Measurements from ENCODE around the gene HIC1. TPM values are rescaled to one million over a fixed set of nuclear protein-coding genes. Genes with fewer than 3 reads are reported as not detected.

Gene HIC1
- polyA plus RNA-seq, 10 donors = 19.2 to 44.6 (median 32.1) TPM

DNA sequence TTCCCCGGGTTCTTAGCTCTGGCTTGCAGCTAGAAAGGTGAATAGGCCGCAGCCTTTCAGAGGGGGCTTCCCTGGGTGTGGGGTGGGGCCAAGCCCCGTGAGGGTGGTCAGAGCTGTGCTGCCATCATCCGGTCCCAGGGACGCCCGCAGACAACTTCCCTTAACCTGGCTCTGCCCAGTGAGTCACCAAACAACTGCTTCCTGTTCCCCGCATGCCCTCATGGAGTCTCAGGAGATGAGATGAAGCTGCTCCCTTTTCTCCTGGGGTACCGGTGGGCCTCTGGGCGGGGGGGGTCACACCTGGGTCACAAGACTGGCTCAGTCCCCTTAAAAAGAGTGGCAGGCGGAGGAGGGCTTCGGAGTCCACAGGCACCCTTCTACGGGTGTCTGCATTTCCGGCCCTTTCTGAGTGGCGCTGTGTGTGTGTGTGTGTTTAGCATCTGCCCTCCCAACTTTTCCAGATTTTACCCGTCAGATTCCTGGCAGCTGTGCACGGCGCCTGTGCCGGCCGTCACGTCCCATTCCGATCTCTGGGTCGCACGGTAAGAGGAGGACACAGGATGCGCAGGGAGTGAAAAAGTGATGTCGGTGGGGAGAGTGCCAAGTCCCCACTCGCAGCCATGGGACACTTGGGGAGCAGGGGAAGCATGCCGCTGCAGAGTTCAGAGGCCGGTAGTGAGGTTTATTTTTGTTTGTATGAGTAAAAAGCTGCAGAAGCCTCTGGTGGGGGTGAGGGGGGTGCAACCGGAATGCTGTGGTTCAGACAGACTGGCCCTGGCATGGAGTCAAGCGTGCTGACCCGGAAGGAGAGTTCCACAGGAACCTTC is 16.8 kb downstream of the HIC1 start:
- peak in 2 of 3 donors; percentile 25 to 75 for DNase-seq

DNA sequence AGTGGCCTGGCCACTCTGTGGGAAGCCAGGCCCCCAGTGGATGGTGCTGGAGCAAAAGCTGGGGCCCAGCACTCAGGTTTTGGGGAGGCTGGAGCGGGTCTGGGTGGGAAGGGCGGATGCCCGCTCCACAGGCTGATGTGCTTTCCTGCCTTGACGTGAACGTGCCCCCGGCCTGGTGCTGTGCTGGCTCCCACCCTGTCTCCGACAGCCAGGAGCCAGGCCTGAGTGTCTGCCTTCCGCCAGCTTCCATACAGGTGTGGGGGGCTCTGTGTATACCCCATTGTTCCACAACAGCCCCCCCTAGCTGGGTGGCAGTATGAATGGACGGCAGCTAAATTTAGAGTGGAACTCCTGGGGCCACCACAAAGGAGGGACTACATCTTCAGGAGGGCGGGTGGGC is 20.0 kb downstream of the HIC1 start:
- DNase-seq = no peak

- peak in 2 of 3 donors; percentile 80 to 94 for DNase-seq
These were observed 20.6 kb downstream of the HIC1 start for GRCh38 chr17:2075336-2076086.

- DNase-seq = peak in 2 of 3 donors; percentile 71 to 91
These were observed 21.4 kb downstream of the HIC1 start for GRCh38 chr17:2076087-2076984.

DNA sequence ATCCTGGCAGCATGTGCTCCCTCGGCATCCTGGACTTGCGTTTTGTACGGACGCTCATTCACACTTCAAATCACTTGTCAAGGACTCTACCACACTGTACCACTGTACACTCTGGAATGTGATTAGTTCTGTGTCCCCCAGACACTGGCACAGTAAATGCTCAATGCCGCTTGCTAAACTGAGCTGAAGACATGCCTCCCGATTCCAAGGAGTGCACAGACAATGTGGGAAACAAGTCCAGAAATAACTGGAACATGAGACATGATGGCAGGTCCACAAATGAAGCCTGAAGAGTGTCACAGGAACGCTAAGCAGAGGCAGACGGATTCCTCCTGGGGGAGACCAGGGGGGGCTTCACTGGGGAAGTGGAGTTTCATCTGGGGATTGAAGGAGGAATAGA is 22.1 kb downstream of the HIC1 start:
- no peak for DNase-seq

GRCh38 chr17:2081564-2081963 is 26.7 kb downstream of the HIC1 start:
- DNase-seq = no peak

DNA sequence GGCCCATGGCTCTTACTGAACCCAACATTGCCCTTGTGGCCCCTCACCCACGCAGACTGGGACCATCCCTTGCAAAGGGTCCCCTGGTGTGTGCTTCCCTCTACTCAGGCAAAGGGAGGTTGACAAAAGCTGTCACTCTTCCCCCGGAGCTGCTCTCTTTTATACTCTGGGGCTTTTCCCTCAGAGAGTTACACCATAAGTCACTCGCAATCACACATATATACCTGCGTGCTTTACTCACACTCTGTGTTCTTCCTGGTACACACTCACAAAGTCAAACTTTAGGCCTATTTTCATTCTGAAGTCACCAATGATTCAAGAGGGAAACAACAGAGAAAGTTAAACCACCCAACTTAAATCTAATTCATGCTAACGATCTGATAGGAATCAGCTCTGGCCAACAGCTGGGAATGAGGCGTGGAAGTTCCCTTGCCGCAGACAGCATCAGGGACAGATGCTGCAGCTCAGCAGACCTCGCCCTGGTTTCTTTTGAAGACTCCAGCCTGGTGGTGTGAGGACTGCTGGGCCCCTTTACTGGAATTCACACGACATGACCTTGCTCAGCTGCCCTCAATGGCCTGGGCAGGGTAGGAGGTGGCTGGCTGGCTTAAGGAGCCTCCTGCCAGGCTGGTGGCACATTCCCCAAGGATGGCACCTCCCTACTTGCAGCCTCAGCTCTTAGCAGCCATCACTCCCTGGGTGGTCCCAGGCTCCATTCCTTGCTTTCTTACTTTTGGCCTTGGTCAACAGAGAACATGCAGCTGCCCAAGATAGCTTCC is 27.3 kb downstream of the HIC1 start:
- peak in 1 of 3 donors; percentile 53 for DNase-seq

- DNase-seq = peak in 2 of 3 donors; percentile 35 to 64
These were observed 28.7 kb downstream of the HIC1 start for GRCh38 chr17:2083613-2084035.

GRCh38 chr17:2084036-2084765 is 29.3 kb downstream of the HIC1 start:
- DNase-seq = peak in 2 of 3 donors; percentile 86 to 92

- DNase-seq = peak; percentile 84 to 95 (median 89)
These were observed 30.1 kb downstream of the HIC1 start for GRCh38 chr17:2084766-2085647.

DNA sequence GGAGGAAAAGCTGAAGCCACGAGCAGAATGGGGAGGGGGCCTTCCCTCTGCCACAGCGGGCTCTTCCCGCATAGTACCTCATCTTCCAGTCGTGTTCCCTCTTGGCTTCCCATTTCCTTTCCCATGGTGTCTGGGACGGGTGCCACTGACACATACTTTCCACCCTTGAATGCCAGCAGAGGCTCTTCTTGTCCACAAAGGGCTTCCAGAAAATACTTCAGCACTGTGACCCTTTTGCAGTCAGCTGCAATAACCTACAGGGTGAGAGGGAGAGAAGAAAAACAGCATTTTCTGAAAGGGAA is 30.7 kb downstream of the HIC1 start:
- DNase-seq = peak in 2 of 3 donors; percentile 85 to 89

DNA sequence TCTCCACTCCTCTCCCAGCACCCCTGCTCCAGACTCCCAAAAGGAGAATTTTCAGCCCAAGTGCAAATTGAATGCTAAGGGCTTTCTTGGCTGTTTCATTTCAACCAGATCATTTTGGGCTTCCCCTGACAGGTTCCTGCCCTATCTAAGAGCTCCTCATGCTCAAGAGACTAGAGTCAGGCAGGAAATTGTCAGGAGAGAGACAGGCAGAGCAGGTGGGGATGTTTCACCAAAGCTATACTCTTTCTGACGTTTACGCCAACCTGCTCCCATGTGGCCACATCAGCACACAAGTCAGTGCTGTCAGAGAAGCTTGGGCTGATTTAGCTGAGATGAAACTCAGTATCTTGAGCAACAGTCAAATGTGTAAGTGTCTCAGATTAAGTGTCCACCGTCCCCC is 31.4 kb downstream of the HIC1 start:
- DNase-seq = peak in 1 of 3 donors; percentile 27

DNA sequence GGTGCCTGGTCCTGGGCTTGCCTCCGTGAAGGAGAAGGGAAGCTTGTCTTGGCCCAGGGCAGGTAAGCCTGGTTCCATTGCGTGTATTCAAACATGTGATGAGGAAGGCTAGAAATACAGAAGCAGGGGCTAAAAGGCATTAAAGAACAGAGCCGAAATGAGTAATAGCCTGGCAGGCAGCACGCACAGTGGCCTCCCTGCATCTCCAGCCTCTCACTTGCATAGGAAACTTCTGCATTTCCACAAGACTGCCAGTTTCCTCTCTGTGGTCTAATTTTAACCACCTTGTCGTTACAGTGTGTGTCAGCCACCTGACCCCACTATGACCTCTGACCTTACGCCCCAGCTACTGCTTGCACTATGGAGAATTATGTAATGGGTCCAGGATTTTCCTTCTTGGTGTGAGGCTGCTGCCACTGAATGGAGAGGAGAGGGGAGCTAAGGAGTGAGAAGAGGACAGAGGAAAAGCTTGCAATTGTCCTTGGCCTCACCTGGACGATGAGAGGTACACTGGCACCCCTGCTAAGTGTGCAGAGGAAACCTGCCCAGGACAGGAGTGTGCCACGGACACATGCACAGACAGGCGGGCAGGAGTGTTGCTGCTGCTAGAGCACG is 32.8 kb downstream of the HIC1 start:
- DNase-seq = peak in 2 of 3 donors; percentile 56 to 78

GRCh38 chr17:2089021-2089422 is 34.1 kb downstream of the HIC1 start:
- peak in 2 of 3 donors; percentile 80 to 90 for DNase-seq

DNA sequence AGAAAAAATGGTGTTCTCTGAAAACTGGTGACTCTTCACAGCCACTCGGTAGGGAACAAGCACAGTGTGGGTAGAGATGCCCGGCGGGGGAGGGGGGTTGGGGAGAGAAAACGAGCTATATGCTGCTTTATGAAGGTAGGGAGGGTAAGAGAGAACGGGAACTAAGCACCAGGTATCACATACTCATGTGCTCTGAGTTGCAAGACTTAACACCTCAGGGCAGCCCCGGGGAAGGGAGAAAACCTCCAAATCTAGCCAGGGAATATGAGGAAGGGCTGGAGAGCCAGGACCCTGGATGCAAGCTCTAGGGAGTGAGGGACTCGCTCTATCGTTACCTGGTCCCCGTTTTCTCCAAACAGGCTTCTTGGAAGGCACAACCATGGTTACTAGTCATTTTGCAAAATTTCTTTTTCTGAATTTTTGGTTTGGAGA is 35.3 kb downstream of the HIC1 start:
- peak in 1 of 3 donors; percentile 51 for DNase-seq

DNA sequence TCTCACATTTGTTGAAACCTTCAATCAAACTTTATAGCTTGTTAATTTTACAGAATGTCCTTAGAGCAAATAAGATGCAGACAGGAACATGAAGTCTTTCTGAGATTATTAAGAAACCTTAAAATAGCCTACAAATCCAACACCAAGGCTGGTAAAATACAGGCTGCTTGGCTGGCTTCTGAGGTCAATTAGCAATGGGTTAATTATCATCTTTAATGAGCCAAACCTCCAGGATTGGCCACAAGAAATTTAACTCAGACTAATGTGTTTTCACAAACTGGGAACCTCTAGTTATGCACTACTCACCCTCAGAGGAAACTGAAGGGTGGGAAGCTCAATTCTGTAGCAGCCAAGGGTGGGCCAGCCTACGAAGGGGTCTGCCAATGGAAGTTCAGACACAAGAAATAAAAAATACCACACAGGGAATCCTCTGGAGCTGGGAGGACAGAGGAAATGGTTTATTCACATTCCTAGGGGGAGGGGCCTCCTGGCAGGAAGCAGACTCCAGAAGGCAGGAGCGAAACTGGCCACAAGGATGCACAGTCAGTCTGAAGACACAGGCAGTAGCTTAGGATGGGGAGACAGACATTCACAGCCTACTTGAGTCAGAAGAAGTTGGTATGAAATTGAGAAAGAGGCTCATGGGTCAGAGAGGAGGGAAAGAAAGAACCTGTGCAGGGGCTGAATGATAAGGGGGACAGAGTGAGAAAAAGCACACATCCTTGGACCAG is 36.1 kb downstream of the HIC1 start:
- peak; percentile 85 to 94 (median 93) for DNase-seq

DNA sequence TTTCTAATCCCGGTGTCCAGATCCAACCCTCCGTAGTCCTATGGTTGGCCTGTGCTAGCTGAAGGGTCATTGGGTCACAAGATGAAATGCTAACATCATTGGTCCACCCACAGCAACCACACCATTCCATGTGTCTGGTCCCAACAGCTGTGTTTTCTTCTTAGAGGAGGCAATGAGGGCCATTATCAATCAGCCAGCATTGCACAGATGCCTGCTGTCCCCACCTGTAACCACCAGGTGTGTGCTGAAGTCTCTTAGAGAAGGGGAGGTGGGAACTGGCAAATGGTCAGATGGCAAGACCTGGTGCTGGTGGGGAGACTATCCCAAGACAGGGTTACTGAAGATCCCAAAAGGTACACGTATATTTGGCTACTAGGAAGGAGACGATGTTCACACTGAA is 37.4 kb downstream of the HIC1 start:
- no peak for DNase-seq

DNA sequence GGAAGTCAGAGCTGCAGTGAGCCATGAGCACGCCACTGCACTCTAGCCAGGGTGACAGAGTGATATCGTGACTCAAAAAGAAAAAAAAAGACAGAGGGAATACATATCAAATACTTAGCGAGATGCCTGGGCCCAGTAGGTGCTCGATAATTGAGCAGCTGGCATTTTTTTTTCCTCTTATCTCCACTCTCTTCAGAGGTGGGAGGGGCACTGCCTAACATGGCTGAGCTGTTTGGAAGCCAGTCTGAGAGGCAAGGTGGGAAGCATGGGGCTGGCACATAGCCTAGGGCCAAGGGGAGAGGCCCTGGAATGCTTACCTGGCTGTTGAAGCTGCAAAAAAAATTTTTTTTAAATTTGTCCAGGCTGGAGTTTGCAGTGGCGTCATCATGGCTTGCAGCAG is 38.4 kb downstream of the HIC1 start:
- DNase-seq = no peak
